ENCODE measurements around the gene PHLDB2. TPM values are rescaled to one million over a fixed set of nuclear protein-coding genes. Genes with fewer than 3 reads are reported as not detected.

PHLDB2 gene
- total RNA-seq, 1 donor from 2014 or later, result 22.2 TPM

- no peak for ATAC-seq
Measured at GRCh38 chr3:111885578-111885977, 26.5 kb downstream of the PHLDB2 start.

GRCh38 chr3:111890051-111890580 lies 31.1 kb downstream of the PHLDB2 start:
- no peak for ATAC-seq

- ATAC-seq, result no peak
Measured at GRCh38 chr3:111892070-111892469, 33.0 kb downstream of the PHLDB2 start.

GRCh38 chr3:111895071-111895470 lies 36.0 kb downstream of the PHLDB2 start:
- ATAC-seq, result peak; percentile 59

- ATAC-seq, result no peak
Measured at GRCh38 chr3:111899966-111900365, 40.9 kb downstream of the PHLDB2 start.

- ATAC-seq, result no peak
Measured at GRCh38 chr3:111901637-111902036, 42.6 kb downstream of the PHLDB2 start.

- no peak for ATAC-seq
Measured at GRCh38 chr3:111902534-111902933, 43.5 kb downstream of the PHLDB2 start.

- ATAC-seq, result peak; percentile 41
Measured at GRCh38 chr3:111903067-111903511, 44.0 kb downstream of the PHLDB2 start.

GRCh38 chr3:111904376-111905241 lies 45.5 kb downstream of the PHLDB2 start:
- peak; percentile 95 for ATAC-seq

- ATAC-seq, result no peak
Measured at GRCh38 chr3:111906656-111907055, 47.6 kb downstream of the PHLDB2 start.

GRCh38 chr3:111907151-111907550 lies 48.1 kb downstream of the PHLDB2 start:
- ATAC-seq, result no peak

GRCh38 chr3:111910806-111911205 lies 51.7 kb downstream of the PHLDB2 start:
- ATAC-seq, result no peak

GRCh38 chr3:111911446-111911845 lies 52.4 kb downstream of the PHLDB2 start:
- ATAC-seq, result peak; percentile 24

- ATAC-seq, result no peak
Measured at GRCh38 chr3:111913163-111913763, 54.2 kb downstream of the PHLDB2 start.

- ATAC-seq, result no peak
Measured at GRCh38 chr3:111915905-111916304, 56.8 kb downstream of the PHLDB2 start.

GRCh38 chr3:111917300-111917699 lies 58.2 kb downstream of the PHLDB2 start:
- no peak for ATAC-seq

GRCh38 chr3:111919370-111920065 lies 60.5 kb downstream of the PHLDB2 start:
- ATAC-seq, result no peak

GRCh38 chr3:111921181-111921580 lies 62.1 kb downstream of the PHLDB2 start:
- no peak for ATAC-seq

- no peak for ATAC-seq
Measured at GRCh38 chr3:111923095-111923771, 64.2 kb downstream of the PHLDB2 start.

GRCh38 chr3:111923806-111924205 lies 64.7 kb downstream of the PHLDB2 start:
- ATAC-seq, result peak; percentile 33

- peak; percentile 86 for ATAC-seq
Measured at GRCh38 chr3:111924283-111924682, 65.2 kb downstream of the PHLDB2 start.

GRCh38 chr3:111926266-111926676 lies 67.2 kb downstream of the PHLDB2 start:
- ATAC-seq, result peak; percentile 80

All from esophagus mucosa (tissue), 1 donor.